GM23338 (cell line): ENCODE data around the gene METTL24. TPM values are rescaled to one million over a fixed set of nuclear protein-coding genes. Genes with fewer than 3 reads are reported as not detected.
A peak's percentile ranks its signal among the peaks of the same experiment; 100 is the strongest.

Experiments
- ATAC-seq: fragments of 200-7000 bp; cut with Tn5 transposase; 3 replicates; pipeline ENCODE4 v1.9.1; 2020
- DNase-seq: peaks from one replicate; pipeline ENCODE4 v3.0.0-alpha.2; 2015; ENCODE audit warnings: low spot score
- H2AFZ ChIP-seq: fragments of 200-600 bp; sonication (generic); 2 replicates; pipeline ENCODE4 v1.8.0; 2016; ENCODE audit warnings: antibody characterized with exemption, mild to moderate bottlenecking, moderate library complexity
- H3F3A ChIP-seq: fragments of 200-600 bp; sonication (generic); replicated peaks from 2 replicates; pipeline ENCODE4 v1.8.0; 2017; ENCODE audit warnings: antibody characterized with exemption, mixed run types, low read depth
- H3K27ac ChIP-seq: fragments of 200-600 bp; sonication (generic); 2 replicates; pipeline ENCODE4 v1.6.1; 2016; ENCODE audit warnings: low read depth
- H3K27me3 ChIP-seq: fragments of 200-600 bp; sonication (generic); 2 replicates; pipeline ENCODE4 v1.8.0; 2016; ENCODE audit warnings: mild to moderate bottlenecking, mixed run types, moderate library complexity; ENCODE audit not compliant: insufficient read depth
- H3K36me3 ChIP-seq: fragments of 200-600 bp; sonication (generic); 2 replicates; pipeline ENCODE4 v1.8.0; 2016; ENCODE audit warnings: mild to moderate bottlenecking; ENCODE audit not compliant: insufficient read depth
- H3K4me1 ChIP-seq: fragments of 200-600 bp; sonication (generic); 2 replicates; pipeline ENCODE4 v1.8.0; 2016; ENCODE audit warnings: mild to moderate bottlenecking, moderate library complexity; ENCODE audit not compliant: insufficient read depth
- H3K4me2 ChIP-seq: fragments of 200-600 bp; sonication (generic); 2 replicates; pipeline ENCODE4 v1.7.1; 2017; ENCODE audit warnings: mixed run types
- H3K4me3 ChIP-seq: fragments of 200-600 bp; sonication (generic); 2 replicates; pipeline ENCODE4 v1.6.1; 2016; ENCODE audit warnings: mixed run types
- H3K79me2 ChIP-seq: fragments of 200-600 bp; sonication (generic); replicated peaks from 2 replicates; pipeline ENCODE4 v1.8.0; 2017; ENCODE audit warnings: mild to moderate bottlenecking; ENCODE audit not compliant: insufficient read depth
- H3K9me2 ChIP-seq: fragments of 200-600 bp; sonication (generic); 2 replicates; pipeline ENCODE4 v1.8.0; 2017; ENCODE audit not compliant: insufficient read depth
- H4K20me1 ChIP-seq: fragments of 200-600 bp; sonication (generic); replicated peaks from 2 replicates; pipeline ENCODE4 v1.8.0; 2017; ENCODE audit warnings: mild to moderate bottlenecking; ENCODE audit not compliant: insufficient read depth
- H3K27ac Mint-ChIP-seq: 2 replicates; pipeline ENCODE4 v1.8.0; 2020; ENCODE audit warnings: inconsistent platforms, mild to moderate bottlenecking, moderate library complexity, mixed read lengths
- H3K27me3 Mint-ChIP-seq: 3 replicates; pipeline ENCODE4 v1.8.0; 2022; ENCODE audit warnings: low read depth, mild to moderate bottlenecking, moderate library complexity, mixed read lengths, inconsistent platforms; ENCODE audit not compliant: insufficient read depth, poor library complexity
- H3K36me3 Mint-ChIP-seq: 3 replicates; pipeline ENCODE4 v1.8.0; 2021; ENCODE audit warnings: low read depth, mild to moderate bottlenecking, inconsistent platforms, moderate library complexity, mixed read lengths
- H3K4me1 Mint-ChIP-seq: 3 replicates; pipeline ENCODE4 v1.8.0; 2020; ENCODE audit warnings: mild to moderate bottlenecking, inconsistent platforms, mixed read lengths
- H3K4me3 Mint-ChIP-seq: 3 replicates; pipeline ENCODE4 v1.8.0; 2021; ENCODE audit warnings: moderate library complexity, mild to moderate bottlenecking, inconsistent platforms, mixed read lengths
- H3K9me3 Mint-ChIP-seq: 3 replicates; pipeline ENCODE4 v1.8.0; 2020; ENCODE audit warnings: moderate library complexity, mild to moderate bottlenecking, inconsistent platforms, mixed read lengths
- CTCF ChIP-seq, 2 experiments: fragments of 200-600 bp in 1 of 2; sonication (generic) in 1 of 2; conservative IDR thresholded peaks; 2 replicates each; pipeline versions ENCODE4 v1.5.1 to v1.6.1; 2016 to 2017; ENCODE audit warnings: antibody characterized with exemption in 2 of 2, low read depth in 2 of 2, mild to moderate bottlenecking in 2 of 2, moderate library complexity in 1 of 2
- ETS1 ChIP-seq: IDR thresholded peaks from 2 replicates; pipeline ENCODE4 v1.6.1; 2016; ENCODE audit warnings: antibody characterized with exemption
- EZH2 ChIP-seq: fragments of 200-600 bp; sonication (generic); IDR thresholded peaks from one replicate; pipeline ENCODE4 v1.8.0; 2017; ENCODE audit warnings: antibody characterized with exemption, mild to moderate bottlenecking, low read depth; ENCODE audit not compliant: unreplicated experiment
- EZH2phosphoT487 ChIP-seq: fragments of 200-600 bp; sonication (generic); IDR thresholded peaks from one replicate; pipeline ENCODE4 v1.8.1; 2018; ENCODE audit warnings: antibody characterized with exemption; ENCODE audit not compliant: unreplicated experiment
- JUNB ChIP-seq: IDR thresholded peaks from one replicate; pipeline ENCODE4 v1.6.1; 2016; ENCODE audit warnings: antibody characterized with exemption; ENCODE audit not compliant: unreplicated experiment
- NANOG ChIP-seq: IDR thresholded peaks from 2 replicates; pipeline ENCODE4 v1.6.1; 2016; ENCODE audit warnings: antibody characterized with exemption, borderline replicate concordance
- REST ChIP-seq: IDR thresholded peaks from one replicate; pipeline ENCODE4 v1.6.1; 2018; ENCODE audit warnings: antibody characterized with exemption; ENCODE audit not compliant: unreplicated experiment
- STAT1 ChIP-seq: IDR thresholded peaks from one replicate; pipeline ENCODE4 v1.6.1; 2016; ENCODE audit warnings: antibody characterized with exemption; ENCODE audit not compliant: unreplicated experiment
- ZNF114 ChIP-seq: fragments of 250-450 bp; sonication (Bioruptor Pico); IDR thresholded peaks from 2 replicates; pipeline ENCODE4 v1.5.0; 2020; ENCODE audit warnings: mild to moderate bottlenecking, moderate library complexity
- ZNF331 ChIP-seq: fragments of 250-450 bp; sonication (Bioruptor Pico); IDR thresholded peaks from 2 replicates; pipeline ENCODE4 v1.5.0; 2020; ENCODE audit warnings: low read depth, mild to moderate bottlenecking, moderate library complexity
- ZNF462 ChIP-seq: fragments of 250-450 bp; sonication (Bioruptor Pico); IDR thresholded peaks from 2 replicates; pipeline ENCODE4 v1.5.0; 2020; ENCODE audit warnings: mild to moderate bottlenecking, moderate library complexity
- polyA plus RNA-seq: library from polyadenylated mRNA; unstranded; fragments of >200 nt; fragmentation: Nextera tagmentation; extraction: Ambion mirVana; gene quantifications from 2 replicates; pipeline ENCODE4 v1.2.1, GENCODE V29; 2016
- total RNA-seq: library from RNA; depleted of rRNA; stranded (reverse); fragments of >200 nt; shearing (Covaris generic); gene quantifications from 2 replicates; pipeline ENCODE4 v1.2.3, GENCODE V29; 2014

The METTL24 gene
- total and polyA plus RNA-seq, 2 experiments from 2014 or later = 0.35 TPM; not detected in 1

GRCh38 chr6:110326057-110326456, 32.1 kb downstream of the METTL24 start:
- Mint-ChIP-seq H3K36me3 (no peaks in the 10 kb centered on the region), H3K4me1 (peaks cover 54% of the 10 kb centered on the region), H3K9me3 (no peaks in the 10 kb centered on the region), H3K4me3 (no peak overlapping the region), H3K27me3 (peaks cover 10% of the 10 kb centered on the region), H3K27ac (no peak overlapping the region)
- Histone ChIP-seq H3K79me2 (no peaks in the 10 kb centered on the region), H3K27ac (no peak overlapping the region), H3K4me2 (no peak overlapping the region), H3K27me3 (no peaks in the 10 kb centered on the region), H3F3A (no peaks in the 10 kb centered on the region), H3K4me1 (peaks cover 36% of the 10 kb centered on the region), H2AFZ (0 out of 2 replicates have a peak overlapping the region, but pooled peaks have one; percentile 23), H3K9me2 (no peaks in the 10 kb centered on the region), H4K20me1 (no peaks in the 10 kb centered on the region), H3K36me3 (no peaks in the 10 kb centered on the region), H3K4me3 (no peak overlapping the region)
- no peak for DNase-seq
- ATAC-seq = no peak
- TF ChIP-seq ZNF462 (CRISPR knock-in tag) (no peak), REST (no peak), NANOG (no peak), CTCF (conservative IDR thresholded peaks at IDR 0.05; ENCODE audit: low read depth in 2 of 2) (no peak), ZNF331 (CRISPR knock-in tag) (no peak), ETS1 (no peak), JUNB (no peak), ZNF114 (CRISPR knock-in tag) (no peak), EZH2 (no peak), STAT1 (no peak), EZH2phosphoT487 (no peak)
